COLO668 (cell line): ENCODE measurements around the gene SOX9.
A peak's percentile ranks its signal among the peaks of the same experiment; 100 is the strongest.

Experiments used
- DNase-seq: peaks from one replicate; lab custom pipeline; 2025; ENCODE audit not compliant: unreplicated experiment; lab: John Stamatoyannopoulos, UW

SOX9 gene

DNA sequence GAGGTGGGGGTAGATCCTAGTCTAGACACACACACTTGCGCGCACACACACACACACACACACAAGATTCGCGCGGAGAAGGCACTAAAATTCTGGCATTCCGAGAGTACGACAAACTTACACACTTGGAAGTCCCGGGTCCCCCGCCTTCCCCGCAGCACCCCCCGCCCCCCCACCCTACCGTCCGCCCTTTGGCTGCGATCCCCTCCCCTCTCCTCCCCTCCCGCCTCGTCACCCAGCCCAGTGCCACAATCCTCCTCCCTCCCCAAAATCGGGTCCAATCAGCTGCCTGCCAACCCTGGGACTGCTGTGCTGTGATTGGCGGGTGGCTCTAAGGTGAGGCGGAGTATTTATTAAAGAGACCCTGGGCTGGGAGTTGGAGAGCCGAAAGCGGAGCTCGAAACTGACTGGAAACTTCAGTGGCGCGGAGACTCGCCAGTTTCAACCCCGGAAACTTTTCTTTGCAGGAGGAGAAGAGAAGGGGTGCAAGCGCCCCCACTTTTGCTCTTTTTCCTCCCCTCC is at the start of gene SOX9:
Gene SOX9 (plus strand): TSS at position 379 of the 522 bp plus-strand sequence. CDS start 372 bp downstream, outside the sequence.
- peak; percentile 58 for DNase-seq

DNA sequence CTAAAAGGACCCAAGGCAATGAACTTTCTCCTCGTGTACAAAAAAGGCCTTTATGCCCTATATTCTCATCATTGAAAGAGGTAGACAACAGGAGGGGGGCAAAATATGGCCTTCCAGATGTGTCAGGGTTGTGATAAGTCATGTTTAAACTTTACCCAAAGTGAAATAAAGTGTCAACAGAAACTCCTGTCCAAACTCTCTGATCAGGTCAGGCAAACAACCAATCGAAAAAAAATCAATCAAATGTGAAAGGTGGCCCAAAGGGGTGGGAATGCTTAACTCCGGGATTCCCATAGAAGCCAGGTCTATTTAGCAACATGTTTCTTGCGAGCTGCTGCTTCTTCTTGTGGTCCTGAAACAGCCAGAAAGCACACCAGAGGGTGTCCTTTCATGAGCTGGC is 49.5 kb upstream of the SOX9 start:
- DNase-seq = no peak

DNA sequence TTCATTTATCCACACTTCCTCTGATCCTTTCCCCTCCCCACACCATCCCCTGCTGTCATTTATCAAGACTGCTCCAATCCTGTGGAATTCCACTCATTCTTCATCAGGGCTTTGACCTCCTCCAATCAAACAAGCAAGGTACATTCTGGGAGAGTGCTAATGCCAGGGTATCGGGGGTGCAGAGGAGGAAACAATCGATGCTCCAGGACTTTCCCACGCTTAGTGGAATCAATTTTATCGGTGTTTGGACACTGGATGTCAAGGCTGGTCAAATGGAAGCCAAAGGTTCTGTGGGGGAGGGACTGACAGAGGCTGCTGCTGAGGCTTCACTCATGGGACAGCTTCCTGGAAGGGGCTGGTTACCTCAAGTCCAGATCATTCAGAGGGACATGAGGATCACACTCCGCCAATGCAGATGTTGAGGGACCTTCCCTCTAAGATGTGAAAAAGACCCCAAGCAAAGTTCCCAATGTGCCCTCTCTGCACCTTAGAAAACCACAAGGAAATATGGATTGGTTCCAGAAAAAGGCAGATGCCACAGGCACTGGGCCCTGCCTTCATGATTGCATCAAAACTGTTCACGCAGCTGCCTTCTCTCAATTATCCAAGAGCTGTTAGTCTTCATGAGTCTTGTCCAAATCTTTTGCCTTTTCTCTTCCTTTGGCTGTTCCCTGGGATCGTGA is 44.7 kb upstream of the SOX9 start:
- no peak for DNase-seq

DNA sequence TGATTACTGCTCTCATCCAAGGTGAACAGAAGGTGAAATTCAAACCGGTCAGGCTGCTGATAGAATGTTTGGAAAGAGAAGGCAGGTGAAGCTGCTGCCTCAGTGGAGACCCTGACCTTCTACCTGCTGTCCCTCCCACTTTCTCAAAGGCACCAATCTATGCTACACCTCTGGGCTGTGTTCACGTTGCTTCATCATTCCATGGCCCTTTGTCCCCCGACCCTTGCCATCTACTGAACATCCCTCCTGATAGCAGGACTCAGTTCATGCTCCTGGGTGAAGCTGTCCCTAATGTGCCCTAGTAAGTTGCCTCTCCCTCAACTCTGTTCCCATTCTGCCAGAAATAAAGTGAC is 44.2 kb upstream of the SOX9 start:
- no peak for DNase-seq

DNA sequence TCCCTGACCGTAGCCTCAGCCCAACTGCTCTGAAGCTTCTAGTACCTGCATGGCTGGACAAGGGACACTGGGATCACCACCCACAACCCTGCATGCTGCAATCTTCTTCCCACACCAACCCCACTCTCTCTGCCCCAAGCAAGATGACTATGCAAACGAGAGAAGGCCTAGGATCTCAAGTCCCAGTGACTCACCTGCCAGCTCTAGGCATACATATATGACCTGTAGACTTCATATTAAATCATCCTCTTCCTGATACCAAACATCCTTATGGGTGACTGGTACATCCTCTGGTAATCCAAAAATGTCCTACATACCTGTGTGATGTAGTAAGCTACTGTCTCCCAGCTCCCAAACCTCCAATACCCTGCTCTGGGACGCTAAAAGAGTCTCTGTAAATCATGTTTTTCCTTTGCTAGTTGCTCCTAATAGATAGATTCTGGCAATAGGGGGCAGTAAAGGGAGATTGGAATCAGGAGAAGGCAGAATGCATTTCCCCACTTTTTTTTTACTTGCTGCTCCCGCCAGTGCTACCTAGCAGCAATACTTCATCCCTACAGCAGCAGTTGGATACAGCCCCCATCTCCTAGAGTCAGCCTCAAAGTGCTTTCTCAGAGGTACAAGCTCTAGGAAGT is 43.4 kb upstream of the SOX9 start:
- DNase-seq = no peak

DNA sequence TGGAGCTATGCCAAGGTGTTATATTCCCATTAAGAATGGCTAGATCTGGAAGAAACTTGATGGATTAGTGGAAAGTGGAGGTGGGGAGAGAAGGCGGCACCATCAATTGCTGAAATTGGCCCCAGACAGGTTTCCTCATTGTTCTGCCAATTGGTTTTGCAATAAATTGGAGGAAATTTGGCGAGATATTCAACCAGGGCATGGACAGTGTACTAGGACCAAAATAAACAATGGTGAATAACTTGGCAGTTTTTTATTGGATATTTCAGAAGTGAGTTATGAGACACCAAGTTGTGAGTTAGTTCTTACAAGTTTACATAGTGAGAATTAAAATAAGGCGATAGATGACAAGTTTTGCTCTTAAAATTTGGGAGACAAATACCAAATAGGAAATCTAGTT is 41.1 kb upstream of the SOX9 start:
- no peak for DNase-seq

DNA sequence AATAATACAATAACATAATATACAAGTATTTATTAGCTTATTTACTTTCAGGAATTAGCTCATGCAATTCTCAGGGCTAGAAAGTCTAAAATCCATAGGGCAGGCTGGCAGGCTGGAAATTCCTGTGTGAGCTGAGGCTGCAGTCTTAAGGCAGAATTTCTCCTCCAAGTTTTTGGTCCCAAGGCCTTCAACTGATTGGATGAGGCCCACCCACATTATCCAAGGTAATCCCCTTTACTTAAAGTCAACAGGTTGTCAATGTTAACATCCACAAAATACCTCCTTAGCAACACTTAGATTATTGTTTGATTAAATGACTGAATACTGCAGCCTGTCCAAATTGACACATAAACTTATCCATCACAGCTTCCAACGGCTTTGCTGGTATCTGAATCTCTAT is 32.9 kb upstream of the SOX9 start:
- no peak for DNase-seq

DNA sequence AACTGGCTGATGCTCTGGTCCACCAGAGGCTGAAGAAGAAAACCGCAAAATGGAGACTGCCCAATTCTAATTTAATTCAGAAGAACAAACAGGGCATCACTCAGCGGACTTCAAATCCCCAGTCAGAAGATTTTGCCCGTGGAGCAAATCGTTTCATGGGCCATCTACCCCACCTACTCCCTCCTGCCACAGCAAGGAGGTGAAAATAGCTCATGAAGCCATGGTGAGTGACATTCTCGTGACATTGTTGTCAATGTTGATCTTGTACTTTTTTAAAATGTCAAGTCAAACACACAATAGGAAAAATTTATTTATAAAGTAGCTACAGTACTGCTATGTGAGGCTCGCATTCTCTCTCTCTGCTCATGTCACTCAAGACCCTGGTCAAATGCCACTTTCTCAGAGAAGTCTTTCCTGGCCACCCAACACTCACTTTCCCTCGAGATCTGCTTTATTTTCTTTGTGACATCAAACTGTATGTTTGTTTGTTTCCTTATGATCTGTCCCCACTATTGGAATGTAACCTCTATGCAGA is 31.3 kb upstream of the SOX9 start:
- no peak for DNase-seq

DNA sequence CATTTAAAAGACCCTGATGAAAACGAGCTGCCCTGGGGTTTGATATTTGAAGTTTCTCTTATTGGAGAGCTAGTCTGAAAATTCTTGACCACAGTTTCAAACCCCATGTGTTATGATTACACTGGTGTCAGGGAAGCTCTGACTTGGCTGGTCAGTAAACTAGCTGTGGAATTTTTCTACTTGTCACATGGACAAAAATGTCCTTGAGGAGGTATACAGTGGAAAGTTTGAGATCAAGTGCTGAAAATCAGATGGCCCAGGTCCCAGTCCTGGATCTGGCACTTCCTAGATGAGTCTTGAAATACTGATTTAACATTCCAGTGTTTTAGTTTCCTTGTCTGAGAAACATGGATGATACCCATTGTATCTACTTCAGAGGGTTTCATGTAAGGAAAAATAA is 30.7 kb upstream of the SOX9 start:
- DNase-seq = no peak

DNA sequence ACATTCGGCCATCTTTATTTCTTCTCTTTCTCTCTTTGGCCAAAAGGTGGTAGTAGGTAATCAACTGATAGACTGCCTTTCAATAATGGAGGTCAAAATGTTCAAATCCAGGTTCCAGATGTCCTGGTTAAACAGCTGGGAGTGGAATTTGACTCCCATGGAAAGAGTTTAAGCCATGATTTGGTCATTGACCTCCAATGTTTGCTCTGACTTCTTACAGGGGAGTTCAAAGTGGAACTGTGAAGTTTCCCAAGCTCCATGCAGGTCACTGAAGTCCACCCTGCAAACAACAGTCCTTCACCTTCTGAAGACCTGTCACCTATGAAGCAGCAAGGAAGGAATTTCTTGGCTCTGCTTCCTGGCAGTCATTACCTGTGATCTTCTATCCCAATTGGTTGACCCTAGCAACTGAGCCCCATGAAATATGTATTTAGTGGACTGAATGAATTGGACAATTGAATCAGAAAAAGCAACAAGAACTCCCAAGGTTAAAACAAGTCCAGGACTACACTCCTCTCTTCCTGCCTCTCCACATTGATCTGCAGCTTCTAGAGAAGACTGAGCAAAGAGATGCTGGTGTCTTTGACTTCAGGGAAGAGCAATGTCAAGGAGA is 28.0 kb upstream of the SOX9 start:
- no peak for DNase-seq

DNA sequence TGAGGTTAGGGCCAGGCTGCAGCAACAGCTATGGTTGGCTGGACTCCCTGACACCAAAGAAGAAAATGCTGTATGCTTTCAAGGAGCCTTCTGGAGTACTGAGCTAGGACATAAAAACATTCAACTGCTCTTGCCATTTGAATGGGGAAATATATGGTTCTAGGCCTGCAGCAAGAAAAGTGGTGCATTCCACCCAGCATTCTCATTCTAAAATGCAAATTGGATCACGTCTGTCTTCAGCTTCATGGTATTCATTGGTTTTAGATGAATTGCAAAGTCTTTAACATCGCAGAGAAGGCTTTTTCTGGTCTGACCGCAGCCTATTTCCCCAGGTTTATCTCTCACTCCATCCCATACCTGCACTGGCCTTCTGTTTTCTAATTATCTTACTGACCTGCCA is 27.1 kb upstream of the SOX9 start:
- no peak for DNase-seq

DNA sequence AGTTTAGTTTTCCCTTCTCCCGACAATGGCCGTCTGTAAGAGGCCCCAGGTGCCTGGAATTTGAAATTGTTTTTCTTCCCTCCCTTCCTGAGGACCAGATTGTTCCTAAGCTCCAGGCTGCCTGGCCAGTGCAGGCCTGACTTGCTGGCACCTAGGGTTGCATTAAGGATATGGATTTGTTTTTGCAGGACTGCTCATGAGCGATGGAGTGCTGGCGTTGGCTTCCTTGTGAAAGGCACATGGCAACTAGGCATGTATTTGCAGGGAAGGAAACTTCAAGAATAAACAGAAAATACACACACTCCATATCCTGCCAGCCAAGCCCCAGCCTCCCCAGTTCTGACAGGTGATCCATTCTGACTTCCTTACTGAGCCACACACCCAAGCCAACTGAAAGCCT is 25.5 kb upstream of the SOX9 start:
- no peak for DNase-seq

DNA sequence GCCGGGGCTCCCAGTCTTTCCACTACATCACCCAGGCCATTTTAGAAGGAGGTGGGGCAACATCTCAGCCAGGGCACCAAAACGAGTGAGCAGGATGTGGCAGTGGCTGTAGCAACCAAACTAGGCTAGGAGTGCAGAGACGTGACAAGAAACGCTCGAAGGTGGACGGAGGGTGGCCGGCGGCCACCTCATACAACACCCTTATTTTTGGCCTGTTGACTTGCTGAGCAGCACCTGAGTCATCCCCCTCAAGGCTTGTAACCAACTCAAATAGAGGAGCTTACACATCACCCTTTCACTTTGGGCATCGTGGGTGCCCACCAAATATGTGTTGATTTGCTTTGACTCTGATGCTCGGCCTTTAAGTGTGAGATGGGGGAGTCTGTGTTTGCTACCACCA is 23.7 kb upstream of the SOX9 start:
- no peak for DNase-seq

DNA sequence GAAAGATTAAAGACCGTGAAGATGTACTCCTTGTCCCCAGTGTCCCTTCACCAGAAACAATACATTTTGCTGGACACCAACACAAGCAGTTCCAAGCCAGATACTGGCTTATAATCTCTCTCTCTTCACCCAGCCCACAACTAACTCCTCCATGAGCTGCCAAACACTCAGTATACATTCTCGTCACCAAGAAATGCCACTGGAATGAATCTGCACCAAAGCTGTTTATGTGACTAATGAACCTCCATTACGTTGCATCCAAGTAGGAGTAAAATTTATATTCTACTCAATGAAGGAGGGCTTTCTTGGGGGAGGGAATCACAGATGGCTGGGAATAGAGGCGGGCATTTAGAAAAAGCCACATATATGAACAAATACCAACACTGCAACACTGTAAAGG is 20.9 kb upstream of the SOX9 start:
- DNase-seq = no peak

DNA sequence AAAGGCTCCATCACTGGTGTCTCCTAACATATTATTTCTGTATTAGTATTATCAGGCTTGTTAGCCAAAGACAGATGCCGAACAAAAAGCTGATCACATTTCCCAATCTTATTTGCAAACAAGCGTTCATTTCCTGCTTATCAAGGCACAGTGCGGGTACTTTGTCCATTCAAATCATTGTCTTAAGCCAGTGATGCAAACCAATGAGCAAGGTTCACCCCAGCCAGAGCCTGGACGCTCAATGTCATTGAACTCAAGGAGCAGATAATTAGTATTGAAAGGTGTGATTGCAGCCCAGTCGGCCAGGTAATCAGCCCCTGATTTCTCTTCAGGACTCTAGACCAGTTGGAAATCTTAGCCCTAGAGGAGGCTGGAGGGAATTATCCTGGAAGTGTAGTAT is 20.4 kb upstream of the SOX9 start:
- DNase-seq = no peak

DNA sequence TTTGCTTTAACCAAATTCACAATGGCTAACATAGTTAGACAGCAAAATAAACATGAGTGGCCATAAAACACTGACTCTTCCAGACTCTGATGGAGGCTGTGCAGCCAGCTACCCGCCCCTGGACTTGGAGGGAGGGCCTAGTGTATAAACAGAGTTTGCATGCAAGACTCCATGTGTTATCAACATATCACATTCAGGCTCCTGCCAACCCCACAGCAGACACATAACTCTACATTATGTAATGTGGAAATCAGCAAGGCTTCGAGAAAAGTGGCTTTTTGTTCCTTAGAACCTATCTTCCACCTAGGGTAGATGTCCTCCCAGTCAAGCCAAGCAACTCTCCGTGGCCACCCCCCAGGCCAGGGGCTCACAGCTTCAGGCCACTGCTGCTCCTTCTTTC is 19.3 kb upstream of the SOX9 start:
- DNase-seq = no peak

DNA sequence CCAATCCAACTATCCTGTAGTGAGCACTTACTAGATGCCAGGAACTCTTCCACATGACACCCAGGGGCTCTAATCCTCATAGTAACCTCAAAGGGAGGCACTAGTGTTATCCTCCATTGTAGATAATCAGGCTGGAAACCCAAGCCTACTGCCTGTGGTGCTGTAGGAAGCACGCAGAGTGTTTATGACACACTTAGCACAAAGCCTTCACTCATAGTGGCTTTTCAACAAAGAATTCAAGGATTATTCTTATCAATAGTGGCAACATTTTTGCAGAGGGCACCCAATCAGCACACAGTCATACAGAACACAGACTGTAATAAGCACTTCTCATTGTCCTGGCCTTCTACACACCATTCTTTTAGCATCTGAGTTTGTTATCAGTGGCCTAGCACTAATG is 18.5 kb upstream of the SOX9 start:
- DNase-seq = no peak

DNA sequence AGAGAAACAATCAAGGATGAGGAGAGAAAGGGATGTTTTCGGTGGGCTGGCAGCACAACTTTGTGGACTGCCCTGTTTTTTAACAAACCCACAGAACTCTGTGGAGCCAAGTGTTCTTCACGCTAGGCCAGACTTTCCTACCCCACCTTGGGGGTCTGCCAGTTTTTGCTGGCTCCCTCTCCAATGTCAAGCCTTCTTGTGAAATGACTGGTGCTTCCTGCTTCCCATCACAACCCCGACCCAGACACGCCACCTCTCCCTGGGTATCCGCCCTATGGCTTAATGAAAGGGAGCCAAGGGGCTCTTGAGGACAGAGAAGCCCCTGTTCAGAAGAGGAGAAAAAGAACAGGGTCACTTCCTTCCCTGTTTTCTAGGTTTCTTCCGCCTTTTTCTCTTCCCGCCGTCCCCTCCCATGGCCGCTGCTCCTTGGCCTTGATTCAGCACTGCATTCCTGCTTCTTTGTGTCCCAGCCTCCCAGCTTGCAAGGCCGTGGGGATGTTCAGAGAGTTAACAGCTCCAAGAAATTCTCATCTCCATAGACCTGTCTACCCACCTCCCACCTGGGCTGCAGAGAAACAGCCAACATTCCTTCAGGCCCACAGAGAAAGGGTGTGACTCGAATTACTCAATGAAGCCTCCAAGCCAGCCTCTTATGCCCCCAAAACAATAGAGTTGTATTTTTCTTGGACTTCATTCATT is 16.5 kb upstream of the SOX9 start:
- no peak for DNase-seq

DNA sequence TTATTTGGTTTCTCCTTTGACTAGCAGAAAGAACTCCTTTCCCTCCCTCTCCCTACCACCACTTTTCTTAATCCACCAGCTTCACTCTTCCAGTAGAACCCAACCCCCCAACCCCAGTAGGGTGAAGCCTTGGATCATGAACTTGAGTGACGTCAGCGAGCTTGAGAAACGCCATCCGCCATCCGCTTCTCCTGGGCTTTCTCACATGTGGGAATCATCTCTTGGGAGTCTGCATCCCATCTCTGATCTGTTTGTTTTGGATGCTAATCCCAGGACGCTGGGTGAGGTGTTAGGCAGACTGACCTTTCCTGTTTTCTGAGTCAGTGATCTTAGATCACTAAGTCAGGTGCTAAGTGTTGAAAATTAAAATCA is 16.0 kb upstream of the SOX9 start:
- DNase-seq = no peak

DNA sequence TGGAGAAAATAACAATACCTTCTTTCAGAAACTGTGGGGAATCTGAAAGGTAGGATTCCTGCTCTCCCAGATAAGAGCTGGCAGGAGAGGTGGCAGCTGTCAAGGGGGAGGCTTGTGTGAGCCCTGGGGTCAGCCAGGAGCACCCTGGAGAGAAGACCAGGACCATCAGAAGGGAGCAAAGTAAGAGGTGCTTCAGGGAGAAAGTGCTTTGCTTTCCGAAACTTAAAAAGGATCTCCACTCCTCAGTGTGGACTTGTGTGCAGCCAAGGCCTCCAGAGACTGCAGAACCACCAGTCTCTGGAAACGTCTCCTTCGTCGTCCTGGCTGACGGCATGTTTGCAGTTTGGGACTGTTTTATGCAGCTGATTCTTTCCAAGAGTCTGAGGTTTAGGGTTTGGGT is 13.7 kb upstream of the SOX9 start:
- DNase-seq = no peak

DNA sequence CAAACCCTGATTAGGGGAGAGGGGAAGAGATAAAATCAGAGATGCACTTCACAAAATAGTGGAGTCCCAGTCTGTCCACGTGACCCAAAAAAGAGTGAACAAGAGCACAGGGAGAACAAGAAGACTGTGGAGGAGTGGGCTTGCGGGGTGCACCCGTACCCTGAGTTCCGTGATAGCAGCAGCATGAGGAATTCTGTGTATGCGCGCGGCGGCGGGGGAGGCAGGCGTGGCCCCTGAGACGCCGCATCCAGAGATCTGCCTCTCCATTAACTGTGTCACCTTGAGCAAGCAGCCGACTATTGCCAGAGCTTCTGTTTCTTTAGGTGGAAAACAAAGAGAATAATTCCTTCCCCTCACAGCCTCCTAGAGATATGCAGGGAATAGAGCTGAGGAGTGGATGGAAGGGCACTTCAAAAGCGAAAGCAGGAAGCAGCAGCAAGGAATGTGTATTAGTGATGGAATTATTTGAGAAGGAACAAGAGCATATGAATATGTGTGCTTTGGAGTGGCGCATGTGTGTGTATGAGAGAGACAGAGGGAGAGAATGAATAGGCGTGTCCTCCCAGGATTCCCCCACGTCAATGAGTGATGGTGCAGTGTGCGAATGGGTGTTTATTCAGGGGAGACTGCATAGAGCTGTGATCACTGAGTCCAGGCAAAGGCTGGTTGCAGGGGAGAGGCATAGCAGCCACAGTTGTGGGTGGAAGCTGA is 10.4 kb upstream of the SOX9 start:
- no peak for DNase-seq
